Activated naive CD4-positive, alpha-beta T cell treated with anti-CD3 and anti-CD28 coated beads, Interleukin-2, amount 50 U/mL, for 16 hours (primary cell): ENCODE measurements around the gene TTC39A.

Experiments
- DNase-seq: peaks from one replicate; pipeline ENCODE4 v3.0.0-alpha.2; 2020

The TTC39A gene

GRCh38 chr1:51330331-51331201 lies at the start of gene TTC39A:
TTC39A (minus strand) TSS chr1:51330562; CDS start chr1:51330477, 85 bp downstream.
- DNase-seq = no peak

- DNase-seq = no peak
Measured at GRCh38 chr1:51378871-51379270, 48.5 kb upstream of the TTC39A start.

GRCh38 chr1:51373898-51374297 lies 43.5 kb upstream of the TTC39A start:
- DNase-seq = no peak

GRCh38 chr1:51372561-51372960 lies 42.2 kb upstream of the TTC39A start:
- no peak for DNase-seq

GRCh38 chr1:51369171-51369570 lies 38.8 kb upstream of the TTC39A start:
- no peak for DNase-seq

GRCh38 chr1:51365774-51366173 lies 35.4 kb upstream of the TTC39A start:
- DNase-seq = no peak

- no peak for DNase-seq
Measured at GRCh38 chr1:51359879-51360278, 29.5 kb upstream of the TTC39A start.

- no peak for DNase-seq
Measured at GRCh38 chr1:51355382-51355781, 25.0 kb upstream of the TTC39A start.

- no peak for DNase-seq
Measured at GRCh38 chr1:51354416-51354815, 24.1 kb upstream of the TTC39A start.

- DNase-seq = no peak
Measured at GRCh38 chr1:51351907-51352306, 21.5 kb upstream of the TTC39A start.

- no peak for DNase-seq
Measured at GRCh38 chr1:51349862-51350261, 19.5 kb upstream of the TTC39A start.

GRCh38 chr1:51348147-51348527 lies 17.8 kb upstream of the TTC39A start:
- no peak for DNase-seq

GRCh38 chr1:51347398-51348146 lies 17.2 kb upstream of the TTC39A start:
- no peak for DNase-seq

GRCh38 chr1:51346086-51346942 lies 16.0 kb upstream of the TTC39A start:
- no peak for DNase-seq

- DNase-seq = no peak
Measured at GRCh38 chr1:51345300-51345687, 14.9 kb upstream of the TTC39A start.

- DNase-seq = no peak
Measured at GRCh38 chr1:51344602-51345299, 14.4 kb upstream of the TTC39A start.

- no peak for DNase-seq
Measured at GRCh38 chr1:51344276-51344601, 13.9 kb upstream of the TTC39A start.

GRCh38 chr1:51343624-51344023 lies 13.3 kb upstream of the TTC39A start:
- no peak for DNase-seq

GRCh38 chr1:51342591-51343206 lies 12.3 kb upstream of the TTC39A start:
- no peak for DNase-seq

- no peak for DNase-seq
Measured at GRCh38 chr1:51341876-51342496, 11.6 kb upstream of the TTC39A start.

GRCh38 chr1:51340380-51340779 lies 10.0 kb upstream of the TTC39A start:
- no peak for DNase-seq

- no peak for DNase-seq
Measured at GRCh38 chr1:51336711-51337110, 6.3 kb upstream of the TTC39A start.
